NT2/D1 (cell line): ENCODE results near the gene NR2C1.

Experiments used
- DNase-seq: peaks from one replicate; pipeline ENCODE4 v3.0.0-alpha.2; 2011; ENCODE audit warnings: low read depth, low spot score
- H3K27me3 ChIP-seq: 2 replicates; pipeline ENCODE4 v1.6.0; 2011; ENCODE audit warnings: mild to moderate bottlenecking; ENCODE audit not compliant: insufficient read length, insufficient read depth
- H3K36me3 ChIP-seq: 2 replicates; pipeline ENCODE4 v1.6.1; 2011; ENCODE audit warnings: mild to moderate bottlenecking, low read length, mixed read lengths; ENCODE audit not compliant: insufficient read depth, insufficient read length
- H3K4me1 ChIP-seq: 2 replicates; pipeline ENCODE4 v1.5.1; 2011; ENCODE audit not compliant: insufficient read depth, insufficient read length
- H3K4me3 ChIP-seq: 2 replicates; pipeline ENCODE4 v1.5.1; 2011; ENCODE audit warnings: low read depth; ENCODE audit not compliant: insufficient read length
- H3K9ac ChIP-seq: 2 replicates; pipeline ENCODE4 v1.6.0; 2011; ENCODE audit warnings: low read depth; ENCODE audit not compliant: insufficient read length
- H3K9me3 ChIP-seq: 2 replicates; pipeline ENCODE4 v1.5.1; 2011; ENCODE audit warnings: mild to moderate bottlenecking, low read length; ENCODE audit not compliant: insufficient read depth
- SUZ12 ChIP-seq: IDR thresholded peaks from 2 replicates; pipeline ENCODE4 v1.6.1; 2011; ENCODE audit not compliant: insufficient read length, insufficient read depth; ENCODE audit errors: extremely low read depth
- YY1 ChIP-seq: IDR thresholded peaks from 2 replicates; pipeline ENCODE4 v1.6.1; 2011; ENCODE audit not compliant: insufficient read length, insufficient read depth
- ZNF274 ChIP-seq: IDR thresholded peaks from 2 replicates; pipeline ENCODE4 v1.6.1; 2011; ENCODE audit warnings: mild to moderate bottlenecking, low read depth, low read length

Gene NR2C1

DNA sequence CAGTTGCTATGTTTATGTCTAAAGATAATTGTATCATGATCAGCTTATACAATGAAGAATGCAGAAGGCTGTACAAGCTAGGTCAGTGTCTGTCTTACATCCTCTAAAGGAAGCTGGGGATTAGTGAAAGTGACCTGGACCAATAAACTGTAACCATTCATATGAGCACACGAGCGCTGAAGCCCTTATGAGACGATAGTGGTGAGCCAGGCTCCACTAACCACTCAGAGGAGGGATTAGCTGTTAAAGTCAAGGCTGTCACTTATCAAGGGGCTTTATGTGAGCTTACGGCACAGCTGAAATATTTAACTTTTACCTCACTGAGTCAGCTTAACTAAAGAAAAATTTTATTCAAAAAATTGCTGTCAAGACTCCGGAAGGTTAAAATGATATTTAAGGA is 100.2 kb downstream of the NR2C1 start:
- DNase-seq = no peak
- Histone ChIP-seq H3K4me1 (no peaks in the 10 kb centered on the region), H3K36me3 (peaks cover 26% of the 10 kb centered on the region), H3K4me3 (no peak overlapping the region), H3K9me3 (no peaks in the 10 kb centered on the region), H3K27me3 (no peaks in the 10 kb centered on the region), H3K9ac (no peak overlapping the region)
- no peak for TF ChIP-seq ZNF274
- TF ChIP-seq YY1 = no peak
- no peak for TF ChIP-seq SUZ12

DNA sequence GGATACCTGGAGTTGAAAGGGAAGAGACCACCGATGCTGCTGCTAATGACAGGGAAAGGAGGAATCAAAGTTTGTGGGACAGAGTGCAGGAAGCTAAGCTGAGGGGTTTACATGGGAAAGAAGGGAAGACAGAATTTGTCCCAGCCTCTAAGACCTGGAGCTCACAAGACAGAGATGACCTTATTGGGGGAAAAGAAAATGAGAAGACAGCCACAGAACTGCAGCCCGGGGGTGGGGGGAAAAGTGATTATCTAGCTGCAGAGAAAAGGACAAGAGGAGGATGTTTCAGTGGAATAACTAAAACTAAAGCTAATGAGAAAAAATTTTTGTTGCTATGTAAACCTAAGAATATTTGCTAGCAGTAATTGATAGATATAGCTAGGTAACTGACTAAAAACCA is 100.6 kb downstream of the NR2C1 start:
- TF ChIP-seq ZNF274 = no peak
- TF ChIP-seq YY1 = no peak
- TF ChIP-seq SUZ12 = no peak
- no peaks in the 10 kb centered on the region for H3K4me1 ChIP-seq
- no peak for DNase-seq
- H3K36me3 ChIP-seq = peaks cover 22% of the 10 kb centered on the region
- H3K9ac ChIP-seq = no peak overlapping the region
- no peaks in the 10 kb centered on the region for H3K9me3 ChIP-seq
- no peaks in the 10 kb centered on the region for H3K27me3 ChIP-seq
- H3K4me3 ChIP-seq = no peak overlapping the region

DNA sequence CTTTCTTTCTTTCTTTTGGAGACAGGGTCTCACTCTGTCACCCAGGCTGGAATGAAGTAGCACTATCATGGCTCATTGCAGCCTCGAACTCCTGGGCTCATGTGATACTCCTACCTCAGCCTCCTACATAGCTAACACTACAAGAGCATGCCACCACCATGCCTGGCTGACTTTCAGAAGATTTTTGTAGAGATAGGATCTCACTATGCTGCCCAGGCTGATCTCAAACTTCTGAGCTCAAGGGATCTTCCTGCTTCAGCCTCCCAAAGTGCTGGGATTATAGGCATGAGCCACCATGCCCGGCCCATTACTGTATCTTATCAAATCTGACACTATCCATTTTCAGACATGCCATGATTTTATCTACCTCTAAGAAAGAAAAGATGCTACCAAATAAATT is 101.5 kb downstream of the NR2C1 start:
- Histone ChIP-seq H3K4me3 (no peak overlapping the region), H3K9ac (no peak overlapping the region), H3K27me3 (no peaks in the 10 kb centered on the region), H3K9me3 (no peaks in the 10 kb centered on the region), H3K36me3 (peaks cover 21% of the 10 kb centered on the region), H3K4me1 (no peaks in the 10 kb centered on the region)
- TF ChIP-seq ZNF274 = no peak
- no peak for TF ChIP-seq YY1
- TF ChIP-seq SUZ12 = no peak
- DNase-seq = no peak

GRCh38 chr12:94970560-94970959 is 102.9 kb downstream of the NR2C1 start:
- DNase-seq = no peak
- Histone ChIP-seq H3K9me3 (no peaks in the 10 kb centered on the region), H3K9ac (no peak overlapping the region), H3K36me3 (peaks cover 19% of the 10 kb centered on the region), H3K4me3 (no peak overlapping the region), H3K4me1 (no peaks in the 10 kb centered on the region), H3K27me3 (no peaks in the 10 kb centered on the region)
- TF ChIP-seq YY1 (no peak), ZNF274 (no peak), SUZ12 (no peak)
